ENCODE data around the gene GMDS.
"Not testable (repeated sequence)": the region's sequence is repeated elsewhere in the genome, so short reads cannot be mapped to it uniquely, and the experiment has no call there.

Gene GMDS

DNA sequence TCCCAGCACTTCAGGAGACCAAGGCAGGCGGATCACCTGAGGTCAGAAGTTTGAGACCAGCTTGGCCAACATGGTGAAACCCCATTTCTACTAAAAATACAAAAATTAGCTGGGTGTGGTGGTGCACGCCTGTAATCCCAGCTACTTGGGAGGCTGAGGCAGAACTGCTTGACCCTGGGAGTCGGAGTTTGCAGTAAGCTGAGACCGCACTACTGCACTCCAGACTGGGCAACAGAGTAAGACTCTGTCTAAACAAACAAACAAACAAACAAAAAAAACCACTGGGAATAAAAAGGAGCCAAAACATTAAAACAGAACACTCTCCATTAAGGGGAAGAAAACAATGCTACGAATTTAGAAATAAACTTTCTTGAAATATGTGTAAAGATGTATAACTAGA, 576.9 kb downstream of the GMDS start:
- in situ Hi-C loops (cut with HindIII; ENCODE audit: low sequenced_read_pairs) = not testable (repeated sequence)

DNA sequence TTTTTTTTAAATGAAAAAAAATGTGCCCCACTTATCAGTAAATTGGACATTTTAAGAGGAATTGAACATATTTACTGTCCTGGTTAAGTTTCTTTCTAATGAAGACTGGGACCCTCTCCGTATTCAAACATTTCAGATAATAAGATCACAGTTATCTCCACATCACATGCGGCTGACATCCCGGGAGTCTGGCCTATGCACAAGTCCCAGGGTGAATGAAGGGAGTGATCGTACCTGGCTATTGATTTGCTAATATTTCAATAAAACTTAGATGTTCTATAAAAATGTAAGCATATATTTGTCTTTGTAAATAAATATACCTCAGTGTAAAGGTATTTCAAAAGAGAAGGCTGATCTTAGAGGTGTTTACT, 577.6 kb downstream of the GMDS start:
- in situ Hi-C loops (cut with HindIII; ENCODE audit: low sequenced_read_pairs) = no loop called here

DNA sequence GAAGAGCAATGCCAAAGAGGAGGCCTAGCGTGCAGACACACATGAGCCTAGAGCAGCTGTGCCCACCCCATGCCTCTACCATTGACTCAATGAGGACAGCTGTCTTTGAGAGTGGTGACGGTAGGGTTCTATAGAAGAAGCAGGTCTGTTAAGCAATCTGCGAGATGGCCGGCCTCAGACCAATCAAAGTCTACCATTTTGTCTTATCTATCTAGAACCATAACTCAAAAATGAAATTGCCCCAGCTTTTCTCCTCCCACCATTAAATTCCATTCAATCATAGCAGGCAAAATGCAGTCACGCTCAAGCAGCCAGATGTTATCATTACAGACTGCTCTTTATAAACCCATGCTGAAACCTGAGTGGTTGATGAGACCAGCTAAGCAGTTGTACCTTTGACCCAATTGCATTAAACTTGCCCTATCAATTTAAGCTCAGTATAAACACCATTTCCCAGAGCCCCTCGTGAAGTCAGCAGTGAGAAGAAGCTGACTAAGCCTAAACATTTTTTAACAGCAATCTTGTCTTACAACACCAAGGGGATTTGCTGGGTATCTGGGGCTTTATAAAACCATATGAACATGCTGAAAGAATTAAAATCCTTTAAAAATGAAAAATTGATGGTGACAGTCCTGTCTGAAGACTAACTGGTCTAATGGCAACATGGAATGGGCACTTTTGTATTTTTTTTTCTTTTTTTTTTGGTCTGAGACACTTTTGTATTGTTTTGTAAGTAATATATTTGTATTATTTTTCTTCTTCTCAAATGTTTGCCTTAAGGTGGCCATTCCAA, 578.2 kb downstream of the GMDS start:
- in situ Hi-C loops (cut with HindIII; ENCODE audit: low sequenced_read_pairs) = no loop called here

DNA sequence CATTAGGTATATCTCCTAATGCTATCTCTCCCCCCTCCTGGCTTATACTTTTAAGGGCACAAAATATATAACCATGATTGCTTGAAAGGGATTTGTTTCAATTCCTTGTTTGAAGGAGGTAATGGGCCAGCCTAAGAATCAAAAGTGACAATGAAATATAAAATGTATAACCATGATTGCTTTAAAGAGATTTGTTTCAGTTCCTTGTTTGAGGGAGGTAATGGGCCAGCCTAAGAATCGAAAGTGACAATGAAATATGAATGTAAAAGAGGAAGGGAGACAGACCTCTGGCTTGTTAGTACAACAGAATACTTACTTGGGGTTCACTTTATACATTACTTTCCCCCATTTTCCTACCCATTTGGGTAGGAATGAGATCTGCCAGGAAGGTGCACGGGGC, 580.2 kb downstream of the GMDS start:
- in situ Hi-C loops (cut with HindIII; ENCODE audit: low sequenced_read_pairs) = no loop called here

DNA sequence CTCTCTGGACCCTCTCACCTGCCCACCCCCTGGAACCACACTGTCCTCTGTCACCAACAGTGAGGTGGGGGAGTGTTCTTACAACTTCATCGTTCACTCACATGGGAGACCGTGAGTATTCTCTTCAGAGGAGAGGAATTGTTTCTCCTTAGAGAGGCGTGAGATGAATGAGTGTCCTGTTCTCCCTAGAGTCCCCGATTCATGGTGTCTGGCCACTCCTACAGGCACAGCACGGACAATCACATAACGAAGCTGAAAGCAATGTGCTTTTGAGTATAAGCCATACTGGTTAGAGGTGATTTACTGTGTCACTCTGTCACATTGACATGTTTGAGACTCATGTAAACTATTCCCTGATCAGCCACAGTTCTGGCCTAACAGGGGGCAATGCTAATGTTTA, 581.1 kb downstream of the GMDS start:
- in situ Hi-C loops (cut with HindIII; ENCODE audit: low sequenced_read_pairs) = no loop called here

DNA sequence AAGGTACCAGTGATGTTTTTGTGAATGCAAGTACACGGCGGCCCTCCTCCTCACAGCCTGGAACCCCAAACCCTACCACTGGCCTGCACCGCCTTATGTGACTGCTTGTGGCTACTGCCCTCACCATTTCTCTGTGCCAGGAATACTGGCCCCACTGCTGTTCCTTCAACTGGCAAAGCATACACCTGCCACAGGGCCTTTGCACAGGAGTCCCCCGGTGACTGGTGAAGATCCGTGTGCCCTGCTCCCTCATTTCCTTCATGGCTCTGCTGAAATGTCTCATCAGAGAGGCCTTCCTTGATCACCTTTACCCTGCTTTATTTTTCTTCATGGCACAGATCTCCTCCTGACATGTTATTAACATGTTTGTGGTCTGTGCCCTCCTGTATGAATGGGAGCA, 581.9 kb downstream of the GMDS start:
- in situ Hi-C loops (cut with HindIII; ENCODE audit: low sequenced_read_pairs) = no loop called here

DNA sequence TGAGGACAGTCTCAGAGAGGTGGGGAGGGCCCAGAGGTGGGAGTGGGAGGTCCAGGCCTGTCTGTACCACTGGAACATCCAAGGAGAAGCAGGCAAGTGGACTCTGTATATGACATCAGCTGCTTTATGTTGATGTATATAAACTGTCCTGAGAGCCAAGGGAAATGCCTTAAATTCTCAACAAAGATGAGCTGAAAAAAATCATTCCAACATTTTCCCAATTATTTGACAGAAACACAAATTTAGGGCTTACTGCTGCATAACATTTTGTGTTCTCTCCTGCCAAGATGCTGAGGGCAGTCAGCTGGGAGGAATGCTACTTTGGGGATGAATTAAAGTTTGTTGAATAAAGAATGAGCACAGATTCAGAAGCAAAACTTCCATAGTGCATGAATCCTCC, 582.9 kb downstream of the GMDS start:
- in situ Hi-C loops (cut with HindIII; ENCODE audit: low sequenced_read_pairs) = no loop called here

DNA sequence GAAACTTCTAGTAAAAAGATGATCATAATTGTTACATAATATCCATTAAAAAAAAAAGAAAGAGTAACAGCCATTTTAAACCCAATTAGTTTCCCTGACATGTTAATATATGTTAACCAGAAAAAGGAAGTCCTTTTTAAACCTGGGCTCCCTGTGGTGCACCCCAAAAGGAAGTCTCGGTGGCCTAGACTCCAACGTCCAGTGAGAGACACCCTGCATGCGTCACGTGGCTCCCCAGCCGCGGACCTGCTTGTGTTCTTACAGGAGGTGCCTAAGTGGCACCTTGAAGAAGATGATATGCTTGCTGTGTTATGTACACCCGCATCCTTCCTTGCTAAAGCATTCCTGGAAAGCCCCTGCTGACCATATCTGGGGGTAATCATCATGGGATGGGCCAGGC, 585.6 kb downstream of the GMDS start:
- in situ Hi-C loops (cut with HindIII; ENCODE audit: low sequenced_read_pairs) = no loop called here

DNA sequence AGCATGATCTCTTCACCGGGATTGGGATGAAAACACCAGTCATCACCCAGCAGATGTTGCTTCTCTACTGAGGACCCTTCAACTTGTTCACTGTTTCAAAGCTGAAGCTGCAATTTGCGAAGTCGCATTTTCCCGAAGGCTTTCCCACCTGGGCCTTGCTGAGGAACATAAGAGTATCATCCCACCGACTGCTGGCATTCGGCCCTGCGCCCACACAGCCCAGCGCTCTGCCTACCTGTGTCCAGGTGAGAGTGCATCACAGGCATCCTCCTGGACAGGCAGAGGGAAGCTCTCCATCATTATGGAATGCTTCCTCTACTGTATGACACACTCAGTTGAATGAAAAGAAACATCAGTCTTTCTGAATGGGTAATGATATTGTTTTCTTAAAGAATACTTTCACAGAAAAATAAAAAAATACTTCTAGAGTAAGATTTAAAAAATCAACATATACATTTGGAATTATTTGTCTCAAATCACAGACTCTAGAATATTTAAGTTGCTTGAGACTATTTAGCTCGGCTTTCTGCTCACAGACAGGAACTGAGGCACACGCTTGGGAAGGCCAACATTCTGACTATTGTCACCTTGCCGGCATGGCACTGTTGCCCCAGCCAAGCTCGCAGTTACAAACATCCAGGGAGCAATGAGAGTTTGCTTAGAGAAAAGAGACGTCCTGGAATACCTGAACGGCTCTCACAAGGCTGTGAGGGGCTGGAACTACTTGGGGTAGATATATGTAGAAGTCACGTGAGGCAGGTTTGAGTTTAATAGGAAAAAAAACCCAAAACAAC, 587.0 kb downstream of the GMDS start:
- in situ Hi-C loops (cut with HindIII; ENCODE audit: low sequenced_read_pairs) = no loop called here

DNA sequence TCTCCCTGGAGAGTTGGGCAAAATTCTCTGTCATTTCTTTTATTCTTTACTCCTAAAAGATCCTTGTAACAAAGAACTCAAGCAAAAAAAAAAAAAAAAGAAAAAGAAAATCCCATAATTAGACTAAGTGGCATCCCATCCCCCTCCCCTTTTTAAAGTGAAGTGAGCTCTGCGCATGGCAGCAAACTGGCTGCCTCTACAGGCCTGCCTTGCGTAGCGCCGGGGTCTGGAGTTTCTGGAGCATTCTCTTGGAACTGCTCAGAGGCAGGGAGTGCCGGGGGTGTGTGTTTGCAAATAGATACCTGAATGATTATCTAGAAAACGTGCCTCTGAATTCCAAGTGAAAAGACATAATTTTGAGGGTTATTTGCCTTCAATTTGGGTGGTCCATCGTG, 587.6 kb downstream of the GMDS start:
- in situ Hi-C loops (cut with HindIII; ENCODE audit: low sequenced_read_pairs) = no loop called here

DNA sequence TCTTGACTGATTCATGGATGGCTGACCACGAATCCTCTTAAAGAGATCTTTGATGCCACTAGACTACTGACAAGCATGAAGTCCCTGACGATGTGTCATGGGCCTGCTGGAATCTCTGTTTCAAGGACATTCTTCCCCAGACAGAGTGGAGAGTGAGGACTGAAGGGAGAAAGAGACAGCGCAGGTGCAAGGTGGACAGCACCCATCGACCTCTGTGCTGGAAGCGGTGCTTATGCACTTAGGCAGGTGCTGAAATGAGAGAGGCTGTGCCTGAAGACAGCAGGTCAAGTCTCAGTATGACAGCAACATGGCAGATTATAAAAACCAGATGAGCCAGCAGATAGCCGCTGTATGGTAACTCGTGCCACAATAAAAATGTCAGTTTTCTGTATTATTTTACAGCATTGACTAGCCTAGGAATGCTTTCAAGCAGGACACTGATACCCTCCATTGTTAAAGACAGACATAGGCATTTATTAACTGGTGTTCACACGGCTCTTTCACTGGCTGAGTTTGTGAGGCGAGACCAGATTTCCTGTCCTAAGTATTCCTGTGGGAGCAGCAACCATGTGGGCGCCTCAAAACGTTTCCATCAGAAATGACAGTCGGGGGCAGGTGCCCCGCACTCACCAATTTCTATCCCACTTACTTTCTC, 588.2 kb downstream of the GMDS start:
- in situ Hi-C loops (cut with HindIII; ENCODE audit: low sequenced_read_pairs) = no loop called here

DNA sequence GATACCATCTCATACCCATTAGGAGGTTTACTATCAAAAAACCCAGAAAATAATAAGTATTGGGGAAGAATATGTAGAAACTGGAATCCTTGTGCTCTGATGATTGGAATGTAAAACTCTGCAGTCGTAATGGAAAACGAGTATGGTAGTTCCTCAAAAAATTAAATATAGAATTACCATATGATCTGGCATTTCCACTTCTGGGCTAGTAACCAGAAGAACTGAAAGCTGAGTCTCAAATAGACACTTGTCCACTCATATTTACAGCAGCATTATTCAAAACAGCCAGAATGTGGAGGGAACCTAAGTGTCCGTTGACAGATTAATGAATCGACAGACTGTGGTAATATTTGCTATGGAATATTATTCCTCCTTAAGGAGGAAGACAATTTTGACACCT, 591.4 kb downstream of the GMDS start:
- in situ Hi-C loops (cut with HindIII; ENCODE audit: low sequenced_read_pairs) = no loop called here

DNA sequence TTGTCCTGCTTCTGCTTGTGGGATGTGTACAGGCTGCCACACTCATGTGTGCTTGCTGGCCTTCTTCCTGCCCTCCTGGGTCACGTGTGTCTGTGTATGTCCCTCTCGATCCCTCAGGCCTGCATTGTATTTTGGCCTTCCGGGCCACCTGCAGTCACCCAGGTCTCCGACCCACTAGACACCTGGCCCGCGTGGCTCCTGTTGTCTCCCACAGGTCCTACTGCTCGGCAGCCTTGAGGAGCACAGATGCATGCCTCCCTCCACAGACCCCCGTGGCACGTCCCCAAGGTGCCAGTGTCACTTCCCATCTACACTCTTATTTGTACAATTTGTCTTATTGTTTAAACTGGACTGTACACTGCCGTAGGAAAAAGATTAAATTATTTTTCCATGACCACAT, 592.6 kb downstream of the GMDS start:
- in situ Hi-C loops (cut with HindIII; ENCODE audit: low sequenced_read_pairs) = no loop called here

DNA sequence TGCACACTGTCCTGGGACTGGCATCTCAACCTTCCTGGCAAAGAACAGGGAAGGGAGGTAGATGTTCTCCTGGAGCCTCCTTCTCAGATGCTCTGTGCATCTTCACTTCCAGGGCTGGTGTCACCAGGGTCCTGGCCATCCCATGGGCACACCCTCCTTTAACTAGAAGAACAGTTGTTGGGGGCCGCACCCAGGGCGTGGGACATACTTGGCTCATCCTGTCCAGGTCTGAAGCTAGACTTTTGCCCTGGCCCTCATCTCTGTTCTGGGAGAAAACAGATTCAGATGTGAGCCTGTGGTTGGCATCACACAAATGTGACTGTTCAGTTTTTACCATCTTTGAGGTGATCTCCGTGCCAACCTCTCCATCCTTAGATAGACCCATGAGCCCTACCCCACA, 594.0 kb downstream of the GMDS start:
- in situ Hi-C loops (cut with HindIII; ENCODE audit: low sequenced_read_pairs) = no loop called here

DNA sequence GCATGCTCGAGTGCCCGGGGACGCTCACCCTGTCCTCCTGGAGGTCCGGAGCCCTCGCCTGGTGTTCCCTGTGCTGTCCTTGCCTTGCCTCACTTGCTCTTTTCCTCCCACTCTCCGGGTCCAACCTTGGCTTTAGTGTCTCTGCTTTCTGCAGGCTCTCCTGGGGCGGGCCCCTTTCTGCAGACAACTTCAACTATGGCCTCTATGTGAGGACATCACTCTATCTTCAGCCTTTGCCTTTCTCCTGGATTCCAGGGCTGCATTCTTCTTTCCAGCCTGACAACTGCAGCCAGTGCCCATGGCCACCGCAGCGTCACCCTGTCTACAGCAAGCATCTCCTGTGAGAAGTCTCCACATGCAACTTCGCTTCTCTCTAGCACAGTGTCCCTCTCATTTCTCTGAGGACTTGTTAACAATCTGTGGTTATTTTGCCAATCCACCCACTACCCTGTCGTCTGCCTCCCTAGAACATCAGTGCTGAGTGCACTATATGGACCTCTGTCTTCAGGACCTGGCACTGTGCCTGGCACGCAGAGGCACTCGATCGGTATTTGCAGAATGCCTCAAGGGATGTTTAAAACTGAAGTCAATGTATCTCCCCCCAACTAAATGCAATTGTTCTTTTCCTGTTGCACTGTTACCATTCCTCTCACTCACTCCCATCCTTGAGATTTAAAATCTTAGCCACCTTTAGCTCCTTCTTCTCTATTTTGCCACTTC, 599.8 kb downstream of the GMDS start:
- in situ Hi-C loops (cut with HindIII; ENCODE audit: low sequenced_read_pairs) = no loop called here

DNA sequence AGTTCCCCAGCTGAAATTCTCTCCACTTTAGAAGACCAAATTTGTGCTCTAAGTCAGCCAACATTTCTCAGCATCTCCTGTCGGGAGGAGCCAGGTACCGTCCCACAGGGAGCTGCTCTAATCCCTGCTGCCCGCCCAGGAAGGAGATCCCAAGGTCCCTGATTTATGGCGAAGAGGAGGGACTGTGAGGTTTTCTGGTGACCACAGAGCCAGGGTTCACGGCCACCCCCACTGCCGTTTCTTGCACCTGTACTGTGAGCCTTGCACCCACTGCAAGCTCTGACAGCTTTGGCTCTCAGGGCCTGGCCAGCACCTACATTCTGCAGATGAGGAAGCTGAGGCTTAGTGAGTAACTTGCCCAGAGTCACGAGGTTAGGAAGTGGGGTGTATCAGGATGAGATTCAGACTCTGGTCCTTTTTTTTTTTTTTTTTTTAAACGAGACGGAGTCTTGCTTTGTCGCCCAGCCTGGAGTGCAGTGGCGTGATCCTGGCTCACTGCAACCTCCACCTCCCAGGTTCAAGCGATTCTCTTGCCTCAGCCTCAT, 600.8 kb downstream of the GMDS start:
- in situ Hi-C loops (cut with HindIII; ENCODE audit: low sequenced_read_pairs) = no loop called here

DNA sequence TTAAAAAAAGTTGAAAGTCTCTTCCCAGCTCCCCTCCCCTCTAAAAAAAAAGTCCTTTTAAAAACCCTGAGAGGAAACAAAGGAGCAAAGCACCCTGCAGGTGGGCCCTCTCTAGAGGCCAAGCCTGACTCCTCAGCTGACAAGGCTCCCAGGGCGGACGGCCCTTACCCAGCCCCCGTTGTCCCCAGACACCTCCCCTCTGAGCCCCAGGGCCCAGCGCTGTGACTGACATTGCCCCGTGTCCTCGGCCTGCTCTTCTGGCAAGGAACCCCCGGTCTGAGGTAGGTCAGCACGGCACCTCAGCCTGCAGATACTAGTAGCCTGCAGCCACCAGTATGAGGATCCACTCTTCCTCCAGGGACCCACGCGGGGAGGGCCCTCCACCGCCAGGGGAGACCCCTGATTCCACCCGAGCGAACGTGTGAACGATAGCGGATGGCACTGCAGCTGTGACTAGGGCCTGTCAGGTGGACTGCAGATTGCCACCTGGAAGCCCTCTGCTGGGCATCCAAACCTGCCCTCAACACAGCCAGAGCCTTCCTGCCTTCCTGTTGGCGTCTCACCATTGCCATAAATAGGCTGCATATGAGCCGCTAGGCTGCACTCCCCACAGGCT, 601.5 kb downstream of the GMDS start:
- in situ Hi-C loops (cut with HindIII; ENCODE audit: low sequenced_read_pairs) = no loop called here

DNA sequence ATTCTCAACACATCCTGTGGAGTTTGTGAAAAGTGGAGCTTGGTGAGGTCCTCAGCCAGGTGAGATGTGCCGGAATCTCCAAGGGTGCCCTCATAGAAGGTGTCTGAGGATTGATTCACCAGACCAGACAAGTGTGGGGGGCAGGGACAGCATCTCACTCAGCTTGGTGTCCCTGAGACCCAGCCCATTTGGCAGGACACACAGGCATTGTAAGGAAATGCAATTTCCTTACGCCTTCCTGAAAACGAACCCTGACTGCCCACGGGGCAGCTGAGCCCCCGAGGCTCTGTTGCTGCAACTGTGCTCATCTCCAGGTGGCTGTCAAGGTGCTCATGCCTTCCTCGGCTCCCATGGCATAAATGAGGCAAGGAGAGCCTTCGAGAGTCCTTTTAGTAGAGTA, 602.3 kb downstream of the GMDS start:
- in situ Hi-C loops (cut with HindIII; ENCODE audit: low sequenced_read_pairs) = no loop called here

DNA sequence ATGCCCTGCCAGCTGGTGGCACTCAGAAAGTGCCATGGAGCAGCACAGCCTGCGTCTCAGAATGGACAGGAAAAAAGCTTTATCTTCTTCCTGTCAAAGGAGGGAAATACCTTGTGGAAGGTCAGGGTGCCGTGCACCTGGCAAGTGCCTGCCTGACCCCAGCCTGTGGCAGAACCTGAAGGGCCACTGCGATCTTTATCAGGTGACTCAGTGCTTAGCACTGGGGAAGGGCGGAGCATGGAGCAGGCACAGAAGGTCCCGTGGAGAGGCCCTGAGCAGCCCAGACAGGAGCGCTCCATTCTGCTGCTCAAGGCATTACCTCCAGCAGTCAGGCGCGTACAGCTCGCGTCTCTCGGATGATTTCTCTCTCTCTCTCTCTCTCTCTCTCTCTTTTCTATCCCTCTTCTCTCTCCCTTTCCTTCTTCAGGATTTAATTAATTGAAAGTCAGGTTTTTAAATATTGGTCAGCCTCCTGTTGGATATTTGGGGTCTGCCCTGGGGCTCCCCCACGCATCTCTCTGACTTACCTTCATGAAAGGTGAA, 604.0 kb downstream of the GMDS start:
- in situ Hi-C loops (cut with HindIII; ENCODE audit: low sequenced_read_pairs) = no loop called here

DNA sequence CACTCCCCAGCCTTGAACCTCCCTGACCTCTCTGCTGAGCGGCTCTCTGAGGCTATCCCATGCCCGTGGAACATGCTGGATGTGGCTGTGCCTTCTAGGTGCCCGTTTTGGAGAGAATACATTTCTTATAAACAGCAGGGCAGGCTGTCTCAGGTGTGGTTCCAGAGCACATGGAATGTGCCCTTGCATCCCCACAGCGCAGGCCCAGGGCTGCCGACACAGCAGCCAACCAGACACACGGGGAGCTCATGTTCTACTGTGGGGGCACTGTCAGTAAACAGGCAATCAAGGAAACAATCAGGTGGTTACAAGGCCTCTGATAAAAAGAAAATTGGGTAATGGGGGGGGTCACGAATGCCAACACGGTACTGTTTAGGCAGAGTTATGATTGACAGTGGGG, 604.9 kb downstream of the GMDS start:
- in situ Hi-C loops (cut with HindIII; ENCODE audit: low sequenced_read_pairs) = no loop called here
